CD4-positive, CD25-positive, alpha-beta regulatory T cell (primary cell): ENCODE results near the gene FMN2. TPM values are rescaled to one million over a fixed set of nuclear protein-coding genes. Genes with fewer than 3 reads are reported as not detected.

ENCODE experiments used
- ATAC-seq, 2 donors: fragments of 150-1000 bp; cut with Tn5 transposase; one replicate each; pipeline ENCODE4 v1.10.0; 2021; ENCODE audit warnings: low read depth in 2 of 2, moderate number of reproducible peaks in 2 of 2, moderate library complexity in 1 of 2
- DNase-seq, 3 donors: peaks; one replicate each; pipeline versions ENCODE4 v3.0.0 to v3.0.0-alpha.2; 2012 to 2022; ENCODE audit warnings: mixed read lengths in 1 of 3
- H3K27ac ChIP-seq: one replicate; pipeline ENCODE4 v1.7.0; 2013; ENCODE audit warnings: mild to moderate bottlenecking, low read length; ENCODE audit not compliant: insufficient read depth, poor library complexity, severe bottlenecking
- H3K27me3 ChIP-seq: one replicate; pipeline ENCODE4 v1.7.0; 2013; ENCODE audit warnings: low read length; ENCODE audit not compliant: control insufficient read depth, insufficient read depth
- H3K36me3 ChIP-seq: one replicate; pipeline ENCODE4 v1.7.0; 2013; ENCODE audit warnings: mild to moderate bottlenecking, low read length, moderate library complexity; ENCODE audit not compliant: control insufficient read depth, insufficient read depth
- H3K4me1 ChIP-seq: 2 replicates; pipeline ENCODE4 v1.7.0; 2013; ENCODE audit warnings: mild to moderate bottlenecking, low read length; ENCODE audit not compliant: insufficient read depth, control insufficient read depth, poor library complexity, severe bottlenecking
- H3K4me3 ChIP-seq: one replicate; pipeline ENCODE4 v1.7.0; 2013; ENCODE audit warnings: low read depth, mild to moderate bottlenecking, low read length, moderate library complexity
- H3K9me3 ChIP-seq, 2 experiments: 1 replicate in 1 of 2; 2 replicates in 1 of 2; pipeline ENCODE4 v1.7.0; 2013; ENCODE audit warnings: low read length in 2 of 2, mild to moderate bottlenecking in 1 of 2, moderate library complexity in 1 of 2; ENCODE audit not compliant: control insufficient read depth in 2 of 2
- H3K27ac Mint-ChIP-seq, 3 donors: one replicate each; pipeline ENCODE4 v1.8.0; 2020 to 2022; ENCODE audit warnings: mild to moderate bottlenecking in 3 of 3, mixed read lengths in 3 of 3, moderate library complexity in 2 of 3
- H3K27me3 Mint-ChIP-seq: one replicate; pipeline ENCODE4 v1.8.0; 2022; ENCODE audit warnings: mild to moderate bottlenecking, mixed read lengths
- H3K36me3 Mint-ChIP-seq: one replicate; pipeline ENCODE4 v1.8.0; 2020; ENCODE audit warnings: mixed read lengths
- H3K4me1 Mint-ChIP-seq, 4 donors: one replicate each; pipeline ENCODE4 v1.8.0; 2020 to 2022; ENCODE audit warnings: mixed read lengths in 4 of 4, mild to moderate bottlenecking in 1 of 4
- H3K4me3 Mint-ChIP-seq, 4 donors: one replicate each; pipeline ENCODE4 v1.8.0; 2020 to 2022; ENCODE audit warnings: mild to moderate bottlenecking in 4 of 4, mixed read lengths in 4 of 4, moderate library complexity in 3 of 4
- H3K9me3 Mint-ChIP-seq, 7 donors: one replicate each; pipeline ENCODE4 v1.8.0; 2020 to 2022; ENCODE audit warnings: mixed read lengths in 7 of 7, mild to moderate bottlenecking in 3 of 7, moderate library complexity in 2 of 7
- polyA plus RNA-seq, 4 donors: library from polyadenylated mRNA; unstranded; fragments of 300-500 nt; fragmentation: Illumina TruSeq; gene quantifications; one replicate each; pipeline ENCODE4 v1.2.3, GENCODE V29; 2021
- total RNA-seq: library from RNA; stranded (reverse); gene quantifications from one replicate; pipeline ENCODE4 v1.2.3, GENCODE V29; 2022

FMN2 gene
- total and polyA plus RNA-seq, 5 donors from 2014 or later = not detected

DNA sequence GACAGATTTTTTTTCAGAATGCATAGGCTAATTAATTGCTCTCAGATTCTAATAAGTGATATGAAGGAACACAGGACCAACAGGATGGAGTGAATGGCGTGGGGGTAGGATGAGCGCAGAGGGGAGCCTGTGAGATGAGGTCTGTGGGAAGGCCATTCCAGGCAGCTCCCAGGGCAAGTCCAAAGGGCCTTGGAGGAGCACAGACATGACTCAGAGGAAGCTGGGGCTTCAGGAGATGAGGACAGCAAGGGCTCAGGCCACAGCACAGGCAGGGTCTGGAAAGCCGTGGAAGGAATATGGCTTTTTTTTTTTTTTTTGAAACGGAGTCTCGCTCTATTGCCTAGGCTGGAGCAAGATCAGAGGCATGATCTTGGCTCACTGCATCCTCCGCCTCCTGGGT lies 35.1 kb downstream of the FMN2 start:
- H3K9me3 ChIP-seq = no peaks in the 10 kb centered on the region
- no peaks in the 10 kb centered on the region for H3K27me3 ChIP-seq
- no peak overlapping the region for H3K27ac Mint-ChIP-seq
- no peaks in the 10 kb centered on the region for H3K4me1 Mint-ChIP-seq
- H3K4me3 ChIP-seq = no peak overlapping the region
- no peak for ATAC-seq
- H3K27me3 Mint-ChIP-seq = no peaks in the 10 kb centered on the region
- no peak for DNase-seq
- H3K4me1 ChIP-seq = no peaks in the 10 kb centered on the region
- no peak overlapping the region for H3K4me3 Mint-ChIP-seq
- peaks cover 0 to 7% (median 4%) of the 10 kb centered on the region in 7 donors for H3K9me3 Mint-ChIP-seq
- H3K36me3 Mint-ChIP-seq = no peaks in the 10 kb centered on the region
- H3K27ac ChIP-seq = no peak overlapping the region
- H3K36me3 ChIP-seq = no peaks in the 10 kb centered on the region

DNA sequence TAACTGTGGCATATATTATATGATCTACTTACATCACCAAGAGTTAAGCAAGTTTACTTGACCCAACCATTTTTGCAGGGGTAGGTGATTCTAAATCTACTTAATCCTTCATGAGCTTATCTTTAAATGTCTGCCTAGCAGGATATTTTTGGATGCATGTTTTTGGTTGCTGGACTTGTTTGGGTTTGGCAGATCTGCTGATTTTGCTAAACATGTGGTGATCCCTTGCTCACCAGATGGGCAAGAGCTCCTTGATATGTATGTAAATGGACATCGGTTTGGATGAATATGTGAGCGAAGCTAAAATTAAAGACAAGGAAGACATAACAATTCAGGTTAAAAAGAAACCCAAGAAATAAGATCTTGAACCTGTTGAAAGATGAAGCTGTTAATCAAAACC lies 36.7 kb downstream of the FMN2 start:
- H3K27me3 Mint-ChIP-seq = no peaks in the 10 kb centered on the region
- no peaks in the 10 kb centered on the region for H3K36me3 Mint-ChIP-seq
- no peaks in the 10 kb centered on the region for H3K4me1 Mint-ChIP-seq
- H3K27me3 ChIP-seq = no peaks in the 10 kb centered on the region
- H3K27ac ChIP-seq = no peak overlapping the region
- H3K9me3 Mint-ChIP-seq = peaks cover 0 to 11% (median 6%) of the 10 kb centered on the region in 7 donors
- DNase-seq (no peak), ATAC-seq (no peak)
- no peaks in the 10 kb centered on the region for H3K36me3 ChIP-seq
- H3K4me3 ChIP-seq = no peak overlapping the region
- H3K9me3 ChIP-seq = no peaks in the 10 kb centered on the region
- no peaks in the 10 kb centered on the region for H3K4me1 ChIP-seq
- H3K27ac Mint-ChIP-seq = no peak overlapping the region
- no peak overlapping the region for H3K4me3 Mint-ChIP-seq

DNA sequence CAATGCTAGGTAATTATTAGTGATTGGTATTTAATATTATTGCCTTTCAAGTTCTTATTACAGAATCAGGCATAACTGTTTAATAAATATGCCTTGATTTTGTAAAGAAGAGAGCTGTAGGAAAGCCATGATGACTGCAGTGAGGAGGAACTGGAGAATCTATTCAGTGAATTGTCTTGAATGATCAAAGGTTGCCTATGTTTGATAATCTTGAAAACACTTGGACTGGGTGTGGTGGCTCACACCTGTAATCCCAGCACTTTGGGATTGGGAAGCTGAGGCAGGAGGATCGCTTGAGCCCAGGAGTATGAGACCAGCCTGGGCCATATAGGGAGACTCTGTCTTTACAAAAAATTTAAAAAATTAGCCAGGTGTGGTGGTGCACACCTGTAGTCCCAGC lies 42.4 kb downstream of the FMN2 start:
- Histone ChIP-seq H3K4me1 (no peaks in the 10 kb centered on the region), H3K9me3 (no peaks in the 10 kb centered on the region), H3K27ac (no peak overlapping the region), H3K36me3 (no peaks in the 10 kb centered on the region), H3K4me3 (no peak overlapping the region), H3K27me3 (no peaks in the 10 kb centered on the region)
- H3K27me3 Mint-ChIP-seq = no peaks in the 10 kb centered on the region
- H3K4me3 Mint-ChIP-seq = no peak overlapping the region
- H3K27ac Mint-ChIP-seq = no peak overlapping the region
- H3K9me3 Mint-ChIP-seq = peaks cover 0 to 9% (median 4%) of the 10 kb centered on the region in 7 donors
- H3K4me1 Mint-ChIP-seq = no peaks in the 10 kb centered on the region
- ATAC-seq (no peak), DNase-seq (no peak)
- H3K36me3 Mint-ChIP-seq = no peaks in the 10 kb centered on the region

DNA sequence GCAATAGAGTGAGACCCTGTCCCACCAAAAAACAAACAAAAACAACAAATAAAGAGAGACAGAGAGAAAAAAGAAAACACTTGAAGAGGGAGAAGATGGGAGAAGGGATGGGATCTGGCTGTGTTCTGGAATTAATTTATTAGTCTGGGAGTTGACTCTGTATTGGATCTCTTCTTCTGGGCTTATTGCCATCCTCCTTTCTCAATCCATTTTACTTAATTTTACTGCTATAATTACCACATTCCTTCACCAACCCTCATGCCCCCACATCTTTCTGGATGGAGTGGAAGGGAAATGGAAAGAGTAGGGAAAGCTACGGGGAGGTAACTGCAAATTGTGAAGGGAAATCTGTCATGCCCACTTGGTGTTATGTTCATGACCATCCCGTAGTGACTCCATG lies 42.9 kb downstream of the FMN2 start:
- no peaks in the 10 kb centered on the region for H3K4me1 Mint-ChIP-seq
- Histone ChIP-seq H3K4me1 (no peaks in the 10 kb centered on the region), H3K9me3 (no peaks in the 10 kb centered on the region), H3K27ac (no peak overlapping the region), H3K4me3 (no peak overlapping the region), H3K36me3 (no peaks in the 10 kb centered on the region), H3K27me3 (no peaks in the 10 kb centered on the region)
- no peak overlapping the region for H3K27ac Mint-ChIP-seq
- H3K4me3 Mint-ChIP-seq = no peak overlapping the region
- H3K27me3 Mint-ChIP-seq = no peaks in the 10 kb centered on the region
- H3K36me3 Mint-ChIP-seq = no peaks in the 10 kb centered on the region
- peaks cover 0 to 9% (median 3%) of the 10 kb centered on the region in 7 donors for H3K9me3 Mint-ChIP-seq
- DNase-seq (no peak), ATAC-seq (no peak)

DNA sequence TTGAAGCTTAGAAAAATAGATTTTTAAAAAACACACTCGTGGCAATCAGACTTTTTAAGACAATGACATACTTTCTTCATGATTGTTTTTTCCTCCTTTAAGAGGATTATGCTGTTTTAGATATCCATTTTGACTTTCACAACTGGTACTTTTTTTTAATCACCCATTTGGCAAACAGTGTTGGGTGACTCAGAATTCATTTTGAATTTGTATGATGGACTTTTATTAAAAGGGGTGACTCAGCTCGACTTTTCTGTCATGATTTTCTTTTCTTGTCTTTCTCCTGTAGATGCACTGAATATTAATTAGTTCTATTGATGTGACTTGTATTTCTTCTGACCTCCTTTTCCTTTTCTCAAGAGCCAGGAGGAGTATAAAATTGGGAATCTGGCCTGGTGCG lies 44.7 kb downstream of the FMN2 start:
- no peak overlapping the region for H3K4me3 Mint-ChIP-seq
- Histone ChIP-seq H3K9me3 (no peaks in the 10 kb centered on the region), H3K27me3 (no peaks in the 10 kb centered on the region), H3K4me1 (no peaks in the 10 kb centered on the region), H3K27ac (no peak overlapping the region), H3K4me3 (no peak overlapping the region), H3K36me3 (no peaks in the 10 kb centered on the region)
- ATAC-seq = no peak
- no peaks in the 10 kb centered on the region for H3K27me3 Mint-ChIP-seq
- no peak overlapping the region for H3K27ac Mint-ChIP-seq
- no peaks in the 10 kb centered on the region for H3K36me3 Mint-ChIP-seq
- H3K4me1 Mint-ChIP-seq = no peaks in the 10 kb centered on the region
- H3K9me3 Mint-ChIP-seq = peaks cover 0 to 7% (median 4%) of the 10 kb centered on the region in 7 donors
- DNase-seq = no peak

DNA sequence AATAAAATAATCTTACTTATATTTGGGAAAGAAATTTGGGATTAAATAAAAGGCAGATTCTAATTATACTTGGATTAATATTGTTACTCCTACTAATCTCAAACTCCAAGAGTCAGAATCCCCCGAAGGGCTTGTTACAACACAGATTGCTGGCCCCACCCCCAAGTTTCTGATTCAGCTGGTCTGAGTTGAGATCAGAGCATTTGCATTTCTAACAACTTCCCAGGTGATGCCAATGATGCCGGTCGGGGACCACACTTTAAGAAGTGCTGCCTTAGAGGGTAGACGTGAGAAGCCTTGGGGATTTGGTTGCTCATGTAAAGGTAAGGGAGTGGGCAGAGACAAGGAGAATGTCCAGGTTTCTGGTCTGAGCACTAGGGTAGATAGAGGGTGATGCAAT lies 47.2 kb downstream of the FMN2 start:
- H3K27me3 Mint-ChIP-seq = no peaks in the 10 kb centered on the region
- Histone ChIP-seq H3K27me3 (no peaks in the 10 kb centered on the region), H3K27ac (no peak overlapping the region), H3K36me3 (no peaks in the 10 kb centered on the region), H3K4me1 (no peaks in the 10 kb centered on the region), H3K9me3 (no peaks in the 10 kb centered on the region), H3K4me3 (no peak overlapping the region)
- DNase-seq (no peak), ATAC-seq (no peak)
- H3K4me1 Mint-ChIP-seq = no peaks in the 10 kb centered on the region
- H3K36me3 Mint-ChIP-seq = no peaks in the 10 kb centered on the region
- no peak overlapping the region for H3K4me3 Mint-ChIP-seq
- peaks cover 0 to 7% (median 2%) of the 10 kb centered on the region in 7 donors for H3K9me3 Mint-ChIP-seq
- H3K27ac Mint-ChIP-seq = no peak overlapping the region

DNA sequence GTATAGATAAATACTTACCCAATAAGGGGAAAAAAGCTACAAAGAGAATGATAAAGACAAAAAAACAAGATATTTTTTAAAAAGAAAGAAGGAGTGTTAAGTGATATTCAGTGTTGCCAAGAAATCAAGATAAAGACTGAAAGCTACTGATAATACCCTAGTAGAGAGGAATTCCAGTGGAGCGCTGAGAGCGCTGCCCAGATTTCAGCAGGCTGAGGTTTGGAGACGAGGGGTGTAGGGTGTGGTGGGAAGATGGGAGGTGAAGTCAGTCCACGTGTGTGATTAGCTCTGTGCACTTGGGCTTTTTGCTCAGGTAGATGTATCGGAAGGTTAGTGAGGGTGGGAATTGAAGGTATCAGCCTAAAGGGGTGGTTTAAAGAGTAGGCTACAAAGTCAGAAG lies 47.8 kb downstream of the FMN2 start:
- Mint-ChIP-seq H3K4me3 (no peak overlapping the region), H3K27ac (no peak overlapping the region), H3K4me1 (no peaks in the 10 kb centered on the region), H3K9me3 (peaks cover 0 to 7% (median 2%) of the 10 kb centered on the region in 7 donors), H3K27me3 (no peaks in the 10 kb centered on the region), H3K36me3 (no peaks in the 10 kb centered on the region)
- no peak for DNase-seq
- no peaks in the 10 kb centered on the region for H3K9me3 ChIP-seq
- no peak for ATAC-seq
- no peaks in the 10 kb centered on the region for H3K4me1 ChIP-seq
- no peaks in the 10 kb centered on the region for H3K36me3 ChIP-seq
- no peaks in the 10 kb centered on the region for H3K27me3 ChIP-seq
- no peak overlapping the region for H3K4me3 ChIP-seq
- no peak overlapping the region for H3K27ac ChIP-seq

DNA sequence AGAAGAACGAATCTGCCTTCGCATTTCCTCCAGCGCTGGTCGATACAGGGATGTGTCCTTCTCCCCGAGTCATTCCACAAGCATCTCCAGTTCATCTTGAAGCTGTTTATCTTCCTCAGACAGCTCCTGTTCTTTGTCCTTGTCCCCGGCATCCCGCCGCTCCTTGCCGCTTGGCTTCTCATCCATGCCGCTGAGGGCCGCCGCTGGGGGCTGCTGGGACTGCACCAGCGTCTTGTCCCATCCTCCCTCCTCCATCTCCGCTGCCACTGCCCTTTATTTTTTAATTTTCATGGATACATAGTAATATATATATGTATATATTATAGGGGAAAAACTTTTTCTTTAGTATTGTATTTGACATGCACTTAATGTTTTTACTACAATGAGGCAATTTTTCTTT lies 53.4 kb downstream of the FMN2 start:
- ATAC-seq (no peak), DNase-seq (no peak)
- Histone ChIP-seq H3K4me3 (no peak overlapping the region), H3K9me3 (no peaks in the 10 kb centered on the region), H3K27me3 (no peaks in the 10 kb centered on the region), H3K27ac (no peak overlapping the region), H3K4me1 (no peaks in the 10 kb centered on the region), H3K36me3 (no peaks in the 10 kb centered on the region)
- Mint-ChIP-seq H3K36me3 (no peaks in the 10 kb centered on the region), H3K27ac (no peak overlapping the region), H3K27me3 (no peaks in the 10 kb centered on the region), H3K4me3 (no peak overlapping the region), H3K4me1 (no peaks in the 10 kb centered on the region), H3K9me3 (peaks cover 0 to 4% (median 0%) of the 10 kb centered on the region in 7 donors)
